ENCODE data around the gene ATXN1.
A peak's percentile ranks its signal among the peaks of the same experiment; 100 is the strongest.

ATXN1 gene

GRCh38 chr6:16437095-16437494 is 324.2 kb downstream of the ATXN1 start:
- peak; percentile 32 for ATAC-seq
- peak; percentile 17 for DNase-seq

- DNase-seq, result peak; percentile 29
- ATAC-seq, result peak; percentile 76
Measured at GRCh38 chr6:16436550-16436949, 324.7 kb downstream of the ATXN1 start.

GRCh38 chr6:16434885-16435284 is 326.4 kb downstream of the ATXN1 start:
- DNase-seq (no peak), ATAC-seq (no peak)

GRCh38 chr6:16433338-16433890 is 327.8 kb downstream of the ATXN1 start:
- ATAC-seq (no peak), DNase-seq (no peak)

GRCh38 chr6:16432075-16433032 is 328.9 kb downstream of the ATXN1 start:
- ATAC-seq (peak; percentile 62), DNase-seq (no peak)

- DNase-seq, result no peak
- no peak for ATAC-seq
Measured at GRCh38 chr6:16431106-16431505, 330.2 kb downstream of the ATXN1 start.

GRCh38 chr6:16430391-16431089 is 330.7 kb downstream of the ATXN1 start:
- DNase-seq (no peak), ATAC-seq (no peak)

- DNase-seq (no peak), ATAC-seq (no peak)
Measured at GRCh38 chr6:16429669-16430068, 331.6 kb downstream of the ATXN1 start.

GRCh38 chr6:16427124-16427523 is 334.1 kb downstream of the ATXN1 start:
- DNase-seq (no peak), ATAC-seq (no peak)

GRCh38 chr6:16425881-16426615 is 335.2 kb downstream of the ATXN1 start:
- no peak for DNase-seq
- no peak for ATAC-seq

- DNase-seq (no peak), ATAC-seq (no peak)
Measured at GRCh38 chr6:16421462-16421960, 339.7 kb downstream of the ATXN1 start.

GRCh38 chr6:16420715-16421461 is 340.4 kb downstream of the ATXN1 start:
- DNase-seq (peak; percentile 35), ATAC-seq (peak; percentile 81)

- no peak for DNase-seq
- ATAC-seq, result no peak
Measured at GRCh38 chr6:16420337-16420714, 340.9 kb downstream of the ATXN1 start.

- ATAC-seq (no peak), DNase-seq (no peak)
Measured at GRCh38 chr6:16419636-16420336, 341.5 kb downstream of the ATXN1 start.

- ATAC-seq (no peak), DNase-seq (no peak)
Measured at GRCh38 chr6:16418151-16418550, 343.1 kb downstream of the ATXN1 start.

- no peak for ATAC-seq
Measured at GRCh38 chr6:16415677-16416076, 345.6 kb downstream of the ATXN1 start.

GRCh38 chr6:16414205-16414604 is 347.1 kb downstream of the ATXN1 start:
- peak; percentile 42 for ATAC-seq
- DNase-seq, result no peak

More at GRCh38 chr6:16415677-16416076, 345.6 kb downstream of the ATXN1 start:
- DNase-seq, result no peak

GRCh38 chr6:16413399-16413798 is 347.9 kb downstream of the ATXN1 start:
- ATAC-seq (peak; percentile 66), DNase-seq (no peak)

- DNase-seq, result no peak
Measured at GRCh38 chr6:16412982-16413381, 348.3 kb downstream of the ATXN1 start.

GRCh38 chr6:16412171-16412570 is 349.1 kb downstream of the ATXN1 start:
- DNase-seq, result no peak
- ATAC-seq, result no peak

More at GRCh38 chr6:16412982-16413381, 348.3 kb downstream of the ATXN1 start:
- no peak for ATAC-seq
